ENCODE results near the gene GAB1.
A peak's percentile ranks its signal among the peaks of the same experiment; 100 is the strongest.

The GAB1 gene

GRCh38 chr4:143391261-143391660 is 54.6 kb downstream of the GAB1 start:
- DNase-seq, result no peak

- no peak for DNase-seq
These were observed 55.2 kb downstream of the GAB1 start for GRCh38 chr4:143391895-143392294.

DNA sequence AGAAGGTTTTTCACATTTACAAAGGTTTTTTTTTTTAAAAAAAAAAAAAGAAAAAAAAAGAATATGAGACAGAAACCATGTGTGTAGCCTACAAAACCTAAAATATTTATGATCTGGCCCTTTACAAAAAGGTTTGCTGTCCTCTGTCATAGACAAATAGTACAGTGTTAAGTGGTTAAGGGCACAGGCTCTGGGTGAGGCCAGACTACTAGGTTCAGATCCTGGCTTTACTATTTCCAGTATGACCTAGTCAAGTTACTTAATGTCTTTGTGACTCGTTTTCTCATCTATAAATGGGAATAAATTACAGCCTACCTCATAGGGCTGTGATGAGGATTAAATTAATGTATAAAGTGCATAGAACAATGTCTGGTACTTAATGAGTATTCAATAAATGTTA is 56.5 kb downstream of the GAB1 start:
- DNase-seq, result no peak

- no peak for DNase-seq
These were observed 58.2 kb downstream of the GAB1 start for GRCh38 chr4:143394739-143395453.

DNA sequence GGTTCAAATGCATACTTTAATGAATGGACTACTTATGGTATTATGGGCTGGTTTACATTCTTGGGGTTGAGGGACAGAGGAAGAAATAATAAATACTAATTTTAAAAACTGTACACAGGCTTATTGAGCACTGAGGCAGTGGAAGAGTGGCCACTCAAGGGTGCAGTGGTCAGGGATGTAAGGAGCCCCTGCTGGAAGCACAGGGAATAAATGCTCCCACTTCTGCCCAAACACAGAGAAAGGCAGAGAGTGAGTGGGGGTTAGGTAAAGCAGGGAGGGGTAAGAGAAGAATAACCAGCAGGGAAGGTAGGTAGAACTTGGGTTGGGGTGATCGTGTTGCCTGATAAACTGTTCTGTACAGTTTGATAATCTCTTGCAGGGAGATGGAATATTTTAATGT is 60.0 kb downstream of the GAB1 start:
- no peak for DNase-seq

- DNase-seq, result no peak
These were observed 60.7 kb downstream of the GAB1 start for GRCh38 chr4:143397335-143397734.

DNA sequence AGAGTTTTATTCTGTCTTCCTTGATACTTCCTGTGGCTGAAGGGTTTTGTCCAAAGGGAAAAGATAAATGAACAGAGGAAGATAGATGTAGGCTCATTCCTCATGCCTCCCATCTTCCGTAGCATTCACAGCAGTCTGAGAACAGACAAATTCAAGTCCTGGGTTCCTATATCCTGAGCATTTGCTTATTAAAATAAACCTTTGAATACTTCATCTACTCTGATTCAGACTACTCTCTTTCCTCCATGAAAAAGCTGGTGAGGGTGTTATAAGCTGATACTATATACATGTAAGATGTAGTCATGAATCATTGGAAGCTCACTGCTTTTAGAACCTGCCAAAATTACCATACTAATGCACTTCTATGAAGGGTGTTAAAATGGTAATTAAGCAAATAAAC is 61.2 kb downstream of the GAB1 start:
- DNase-seq, result no peak

- DNase-seq, result peak in 1 of 2 experiments; percentile 20
These were observed 62.7 kb downstream of the GAB1 start for GRCh38 chr4:143399113-143399949.

DNA sequence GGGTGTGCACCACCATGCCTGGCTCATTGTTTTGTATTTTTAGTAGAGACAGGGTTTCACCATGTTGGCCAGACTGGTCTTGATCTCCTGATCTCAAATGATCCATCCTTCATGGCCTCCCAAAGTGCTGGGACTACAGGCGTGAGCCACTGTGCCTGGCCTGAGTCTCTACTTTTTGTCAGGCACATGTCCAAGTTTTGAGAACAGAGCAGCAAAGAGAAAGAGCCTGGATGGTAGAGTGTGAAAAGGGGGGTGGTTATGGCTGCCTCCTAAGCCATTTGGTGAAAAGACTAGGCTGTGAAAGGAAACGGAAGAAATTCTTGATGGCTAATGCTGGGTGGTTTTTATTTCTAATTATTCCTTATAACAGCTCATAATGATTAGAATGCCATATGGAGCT is 63.4 kb downstream of the GAB1 start:
- DNase-seq, result no peak

DNA sequence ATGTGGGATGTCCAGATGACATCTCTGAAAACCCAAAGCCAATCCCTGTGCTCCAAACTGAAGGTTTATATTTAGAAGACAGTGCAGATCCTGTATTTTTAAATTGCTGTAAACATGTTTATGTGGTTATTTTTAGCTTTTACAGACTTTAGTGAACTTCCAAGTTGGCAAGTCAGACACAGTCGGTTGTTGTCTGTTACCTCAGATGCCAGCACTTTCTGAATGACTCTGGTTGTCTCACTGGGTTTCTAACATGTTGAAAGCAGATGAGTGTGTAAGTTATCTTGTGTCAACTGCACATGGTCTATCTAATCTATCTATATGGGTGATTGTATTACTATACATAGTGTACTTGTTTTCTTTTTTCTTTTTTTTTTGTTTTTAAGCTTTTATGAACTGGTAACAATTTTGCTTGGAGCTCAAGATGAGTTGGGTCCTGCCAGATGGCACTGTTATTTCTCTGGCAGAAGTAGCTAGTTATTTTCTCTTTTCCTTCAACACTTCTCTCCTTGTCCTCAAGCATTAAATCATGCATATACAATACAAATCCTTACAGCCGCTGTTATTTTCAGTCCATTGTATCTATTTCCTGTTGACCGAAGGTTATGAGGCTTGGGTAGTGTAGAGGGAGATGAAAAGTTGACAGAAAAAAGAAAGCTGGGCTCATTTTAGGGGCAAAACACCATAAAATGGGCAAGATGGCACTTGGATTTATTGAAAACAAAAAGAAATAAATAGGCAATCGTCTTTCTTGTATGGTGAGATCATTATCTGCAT is 66.3 kb downstream of the GAB1 start:
- DNase-seq, result no peak

DNA sequence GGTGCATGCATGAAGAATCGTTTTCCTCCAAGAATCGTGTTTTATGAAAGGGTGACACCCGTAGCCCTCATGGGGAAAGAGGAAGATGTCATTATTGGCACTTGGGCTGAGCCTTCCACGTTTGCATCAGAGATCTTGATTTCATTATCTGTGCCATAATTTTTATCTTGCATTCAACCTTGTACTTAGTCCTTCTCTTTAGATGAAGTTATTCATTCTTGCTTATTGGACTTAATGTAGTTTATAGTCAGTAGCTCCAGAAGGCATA is 66.8 kb downstream of the GAB1 start:
- no peak for DNase-seq

DNA sequence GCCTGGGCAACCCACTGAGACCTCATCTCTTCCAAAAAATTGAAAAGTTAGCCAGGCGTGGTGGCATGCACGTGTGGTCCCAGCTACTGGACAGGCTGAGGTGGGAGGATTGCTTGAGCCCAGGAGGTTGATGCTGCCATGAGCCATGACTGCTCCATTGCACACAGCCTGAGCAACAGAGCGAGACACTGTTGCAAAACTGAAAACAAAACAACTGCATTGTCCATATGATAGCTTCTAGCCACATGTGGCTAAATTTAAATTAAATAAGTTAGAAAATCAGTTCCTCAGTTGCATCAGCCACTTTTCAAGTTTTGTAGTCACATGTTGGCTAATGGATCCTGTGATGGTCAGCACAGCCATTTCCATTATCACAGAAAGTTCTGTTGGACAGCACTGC is 67.9 kb downstream of the GAB1 start:
- no peak for DNase-seq

- DNase-seq, result no peak
These were observed 68.5 kb downstream of the GAB1 start for GRCh38 chr4:143405075-143405730.

GRCh38 chr4:143406523-143406922 is 69.8 kb downstream of the GAB1 start:
- DNase-seq, result no peak

DNA sequence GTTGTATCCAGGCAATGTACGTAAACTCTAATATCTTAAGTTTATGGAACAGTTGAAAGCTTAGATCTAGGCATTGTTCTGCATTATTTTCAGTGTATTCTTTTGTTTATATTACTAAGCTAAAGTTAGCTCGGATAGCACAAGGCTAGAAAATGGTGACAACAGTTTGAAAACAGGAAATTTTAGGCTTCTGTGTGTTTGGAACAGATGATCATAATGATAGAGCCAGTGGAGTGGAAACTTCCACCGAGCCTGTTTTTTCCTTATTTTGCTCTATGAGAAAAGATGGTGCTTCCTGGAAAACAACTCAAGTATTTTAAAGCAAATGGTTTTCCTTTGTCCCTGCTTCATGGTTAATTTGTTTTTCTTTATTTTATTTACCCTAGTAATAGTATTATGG is 70.8 kb downstream of the GAB1 start:
- DNase-seq, result no peak

GRCh38 chr4:143407888-143408287 is 71.2 kb downstream of the GAB1 start:
- no peak for DNase-seq

DNA sequence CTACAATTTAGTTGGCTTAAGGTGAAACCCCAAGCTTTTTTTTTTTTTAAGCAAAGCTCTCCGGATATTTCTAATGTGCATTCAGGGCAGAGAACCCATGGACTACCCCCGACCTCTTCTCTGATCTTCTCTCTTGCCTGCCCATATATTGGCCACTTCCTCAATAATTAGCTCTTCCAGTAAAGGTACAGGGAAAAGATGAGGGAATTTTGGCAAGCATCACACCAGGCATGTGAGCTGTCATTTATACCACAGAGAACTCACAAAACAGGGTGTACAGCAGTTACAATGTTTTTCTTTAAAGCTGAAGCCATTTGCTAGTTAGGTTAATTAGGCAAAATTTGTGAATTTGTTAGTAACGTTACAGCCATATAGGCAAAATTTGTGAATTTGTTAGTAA is 73.3 kb downstream of the GAB1 start:
- no peak for DNase-seq

DNA sequence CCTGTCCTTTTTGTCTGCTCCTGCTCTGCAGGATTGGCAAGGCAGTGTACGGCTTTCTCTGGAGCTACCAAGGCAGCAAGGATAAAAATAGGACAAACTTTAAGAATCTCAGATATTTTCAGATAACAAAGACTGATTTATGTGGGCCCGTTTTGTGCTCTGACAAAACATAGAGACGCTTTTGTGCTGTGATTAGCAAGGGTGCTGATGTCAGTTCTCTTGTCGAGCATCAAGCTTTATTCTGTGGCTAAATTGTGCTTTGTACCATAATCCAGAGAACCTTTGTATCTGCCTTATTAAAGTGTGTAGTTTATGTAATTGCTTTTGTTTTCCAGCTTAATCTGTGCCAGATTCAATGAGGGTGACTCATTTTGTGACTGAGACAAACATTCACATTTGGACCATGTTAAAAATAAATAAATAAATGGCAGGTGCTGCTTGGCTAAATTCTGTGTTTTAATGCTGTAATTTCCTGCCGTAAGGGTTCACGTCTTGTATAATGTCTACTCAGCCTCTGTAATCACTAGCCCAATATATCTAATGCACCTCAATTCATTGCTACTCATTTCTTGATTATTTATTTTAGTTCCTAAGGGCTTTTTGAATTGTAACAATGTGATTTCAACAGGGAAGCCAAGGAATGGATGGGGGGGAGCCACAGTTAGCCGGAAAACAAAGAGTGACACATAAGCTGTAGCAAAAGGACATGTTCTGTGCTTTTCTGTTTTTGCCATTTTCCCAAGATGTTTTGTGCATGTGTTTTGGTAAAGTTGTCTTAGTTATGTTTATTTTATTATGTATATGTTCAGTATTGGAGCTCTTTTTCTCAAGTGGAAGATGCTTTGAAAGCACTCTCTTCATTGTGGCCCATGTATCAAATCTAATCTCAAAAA is 75.1 kb downstream of the GAB1 start:
- DNase-seq, result peak; percentile 76 to 78

GRCh38 chr4:143412420-143412758 is 75.7 kb downstream of the GAB1 start:
- DNase-seq, result no peak

- DNase-seq, result no peak
These were observed 81.2 kb downstream of the GAB1 start for GRCh38 chr4:143417679-143418403.

GRCh38 chr4:143420227-143420626 is 83.6 kb downstream of the GAB1 start:
- DNase-seq, result no peak

DNA sequence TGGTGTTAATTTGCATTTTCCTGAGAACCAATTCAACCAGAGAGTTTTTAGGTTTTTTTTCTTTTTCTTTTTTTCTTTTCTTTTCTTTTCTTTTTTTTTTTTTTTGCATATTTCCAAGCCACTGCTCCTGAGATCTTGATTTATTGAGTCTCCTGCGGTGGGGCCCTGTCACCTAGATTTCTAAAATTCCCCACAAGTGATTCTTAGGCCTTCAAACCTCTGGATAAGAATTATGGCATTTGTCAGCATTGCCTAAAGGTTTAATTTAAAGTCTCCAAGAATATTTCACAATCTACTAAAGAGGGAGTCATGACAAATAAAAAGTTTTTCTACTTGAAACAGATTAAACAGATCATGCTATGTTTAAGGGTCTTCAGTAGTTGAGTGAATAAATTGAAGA is 84.9 kb downstream of the GAB1 start:
- no peak for DNase-seq

Data from NCI-H1930 (cell line).